Mesenchymal stem cell (in vitro differentiated cells and primary cell): ENCODE measurements around the gene C16orf96.
A peak's percentile ranks its signal among the peaks of the same experiment; 100 is the strongest.

Source experiments
- DNase-seq: peaks from one replicate; pipeline ENCODE4 v3.0.0-alpha.2; 2013
- H2AFZ ChIP-seq: one replicate; pipeline ENCODE4 v1.6.1; 2013; ENCODE audit warnings: low read depth, mild to moderate bottlenecking, control low read depth, inconsistent platforms, low read length, moderate library complexity
- H2AK5ac ChIP-seq: 2 replicates; pipeline ENCODE4 v1.6.1; 2013; ENCODE audit warnings: low read length, moderate library complexity, mild to moderate bottlenecking, inconsistent platforms; ENCODE audit not compliant: severe bottlenecking
- H2BK120ac ChIP-seq: one replicate; pipeline ENCODE4 v1.6.1; 2013; ENCODE audit warnings: low read depth, mild to moderate bottlenecking, inconsistent platforms, low read length, moderate library complexity
- H2BK12ac ChIP-seq, 2 experiments: one replicate each; pipeline ENCODE4 v1.6.1; 2013; ENCODE audit warnings: inconsistent platforms in 2 of 2, low read length in 2 of 2, mild to moderate bottlenecking in 2 of 2, moderate library complexity in 2 of 2, control low read depth in 1 of 2
- H2BK15ac ChIP-seq: one replicate; pipeline ENCODE4 v1.6.1; 2013; ENCODE audit warnings: mild to moderate bottlenecking, low read depth, inconsistent platforms; ENCODE audit not compliant: poor library complexity, severe bottlenecking
- H2BK5ac ChIP-seq: 2 replicates; pipeline ENCODE4 v1.6.1; 2013; ENCODE audit warnings: low read depth, mild to moderate bottlenecking, low read length, control low read depth, inconsistent platforms; ENCODE audit not compliant: poor library complexity, severe bottlenecking
- H3K14ac ChIP-seq, 2 experiments: one replicate each; pipeline ENCODE4 v1.6.1; 2013; ENCODE audit warnings: inconsistent platforms in 2 of 2, low read length in 2 of 2, control low read depth in 1 of 2, mild to moderate bottlenecking in 1 of 2, moderate library complexity in 1 of 2
- H3K18ac ChIP-seq, 2 experiments: one replicate each; pipeline ENCODE4 v1.6.1; 2013; ENCODE audit warnings: inconsistent platforms in 2 of 2, low read length in 2 of 2, control low read depth in 1 of 2, low read depth in 1 of 2, mild to moderate bottlenecking in 1 of 2
- H3K23ac ChIP-seq, 2 experiments: one replicate each; pipeline ENCODE4 v1.6.1; 2013; ENCODE audit warnings: inconsistent platforms in 2 of 2, low read length in 2 of 2, mild to moderate bottlenecking in 2 of 2, moderate library complexity in 2 of 2, control low read depth in 1 of 2
- H3K27ac ChIP-seq: 2 replicates; pipeline ENCODE4 v1.5.1; 2013; ENCODE audit warnings: mild to moderate bottlenecking, moderate library complexity, low read length, control low read depth, inconsistent platforms; ENCODE audit not compliant: poor library complexity, severe bottlenecking
- H3K27me3 ChIP-seq, 2 experiments: 2 replicates each; pipeline versions ENCODE4 v1.6.1 to v1.7.0; 2013; ENCODE audit warnings: low read length in 2 of 2, mild to moderate bottlenecking in 2 of 2, moderate library complexity in 2 of 2, control low read depth in 1 of 2, inconsistent platforms in 1 of 2; ENCODE audit not compliant: control insufficient read depth in 1 of 2, insufficient read depth in 1 of 2
- H3K36me3 ChIP-seq, 2 experiments: 2 replicates each; pipeline versions ENCODE4 v1.6.1 to v1.7.0; 2013; ENCODE audit warnings: low read length in 2 of 2, control low read depth in 1 of 2, inconsistent platforms in 1 of 2, low read depth in 1 of 2, mild to moderate bottlenecking in 1 of 2; ENCODE audit not compliant: insufficient read depth in 2 of 2, control insufficient read depth in 1 of 2
- H3K4ac ChIP-seq, 2 experiments: one replicate each; pipeline ENCODE4 v1.6.1; 2013; ENCODE audit warnings: inconsistent platforms in 2 of 2, low read length in 2 of 2, mild to moderate bottlenecking in 2 of 2, moderate library complexity in 2 of 2, control low read depth in 1 of 2, low read depth in 1 of 2
- H3K4me1 ChIP-seq: 2 replicates; pipeline ENCODE4 v1.6.1; 2013; ENCODE audit warnings: low read depth, low read length, control low read depth; ENCODE audit not compliant: control insufficient read depth, insufficient read depth
- H3K4me2 ChIP-seq: 2 replicates; pipeline ENCODE4 v1.6.1; 2013; ENCODE audit warnings: low read length, mild to moderate bottlenecking, inconsistent platforms; ENCODE audit not compliant: poor library complexity, severe bottlenecking
- H3K4me3 ChIP-seq, 2 experiments: 2 replicates each; pipeline versions ENCODE4 v1.5.1 to v1.7.0; 2013; ENCODE audit warnings: low read length in 2 of 2, mild to moderate bottlenecking in 2 of 2, control low read depth in 1 of 2, low read depth in 1 of 2; ENCODE audit not compliant: insufficient read depth in 1 of 2
- H3K79me1 ChIP-seq: replicated peaks from 2 replicates; pipeline ENCODE4 v1.6.1; 2013; ENCODE audit warnings: mild to moderate bottlenecking, control low read depth, low read length, inconsistent platforms; ENCODE audit not compliant: poor library complexity, severe bottlenecking
- H3K9ac ChIP-seq: 2 replicates; pipeline ENCODE4 v1.7.0; 2013; ENCODE audit warnings: mild to moderate bottlenecking, low read length, moderate library complexity
- H3K9me3 ChIP-seq: 2 replicates; pipeline ENCODE4 v1.7.0; 2013; ENCODE audit warnings: mild to moderate bottlenecking, low read length; ENCODE audit not compliant: control insufficient read depth
- H4K8ac ChIP-seq: one replicate; pipeline ENCODE4 v1.6.1; 2013; ENCODE audit warnings: inconsistent platforms, mild to moderate bottlenecking, low read length, moderate library complexity
- H4K91ac ChIP-seq: one replicate; pipeline ENCODE4 v1.6.1; 2013; ENCODE audit warnings: mild to moderate bottlenecking, low read length, inconsistent platforms
- WGBS: methylation state at CpG from one replicate; pipeline ENCODE4 v1.1.7; 2013; ENCODE audit warnings: mixed read lengths; 5-methylcytosine and 5-hydroxymethylcytosine counted together

The C16orf96 gene

GRCh38 chr16:4594433-4595410 is 38.6 kb downstream of the C16orf96 start:
- Histone ChIP-seq H3K27me3 (peaks cover 0 to 39% of the 10 kb centered on the region in 2 experiments), H3K79me1 (no peaks in the 10 kb centered on the region), H4K8ac (no peak overlapping the region), H3K36me3 (no peaks in the 10 kb centered on the region), H3K23ac (no peak overlapping the region), H2AFZ (no peak overlapping the region), H3K4me3 (no peak overlapping the region), H3K18ac (no peak overlapping the region), H3K27ac (no peak overlapping the region), H3K14ac (no peak overlapping the region), H2BK120ac (no peak overlapping the region), H3K4me1 (peaks cover 46% of the 10 kb centered on the region), H2BK15ac (no peak overlapping the region), H3K4me2 (no peak overlapping the region), H2BK5ac (no peak overlapping the region), H3K9me3 (no peaks in the 10 kb centered on the region), H3K9ac (no peak overlapping the region), H3K4ac (no peak overlapping the region), H2AK5ac (peak overlapping the region; percentile 33), H2BK12ac (no peak overlapping the region), H4K91ac (no peak overlapping the region)
- DNase-seq: no peak
- 92% methylated on average over 38 of the region's 38 CpGs for WGBS

GRCh38 chr16:4597174-4597573 is 41.0 kb downstream of the C16orf96 start:
- Histone ChIP-seq H3K27me3 (peaks cover 8 to 49% of the 10 kb centered on the region in 2 experiments), H3K23ac (no peak overlapping the region), H2BK15ac (no peak overlapping the region), H3K27ac (peak overlapping the region; percentile 72), H3K4me2 (peak overlapping the region; percentile 42), H3K4ac (no peak overlapping the region), H3K4me1 (peaks cover 48% of the 10 kb centered on the region), H2BK120ac (no peak overlapping the region), H3K14ac (no peak overlapping the region), H3K36me3 (no peaks in the 10 kb centered on the region), H4K8ac (no peak overlapping the region), H4K91ac (no peak overlapping the region), H3K79me1 (no peaks in the 10 kb centered on the region), H3K9ac (no peak overlapping the region), H3K4me3 (no peak overlapping the region), H2AK5ac (no peak overlapping the region), H2AFZ (no peak overlapping the region), H2BK5ac (peak overlapping the region; percentile 20), H3K18ac (no peak overlapping the region), H2BK12ac (no peak overlapping the region), H3K9me3 (no peaks in the 10 kb centered on the region)
- no peak for DNase-seq
- WGBS: 83% methylated on average over 9 of the region's 9 CpGs

- no peak overlapping the region for H2BK5ac ChIP-seq
- H2AFZ ChIP-seq: no peak overlapping the region
- H2AK5ac ChIP-seq: peak overlapping the region; percentile 60
- H4K8ac ChIP-seq: no peak overlapping the region
- no peak overlapping the region for H3K9ac ChIP-seq
- no peak overlapping the region for H3K27ac ChIP-seq
- no peak overlapping the region for H3K23ac ChIP-seq
- peaks cover 0 to 5% of the 10 kb centered on the region in 2 experiments for H3K36me3 ChIP-seq
- H3K4me3 ChIP-seq: no peak overlapping the region
- no peak overlapping the region for H3K4me2 ChIP-seq
- H3K18ac ChIP-seq: no peak overlapping the region
- no peak overlapping the region for H2BK120ac ChIP-seq
- no peak overlapping the region for H3K4ac ChIP-seq
- no peak overlapping the region for H2BK12ac ChIP-seq
- no peak overlapping the region for H4K91ac ChIP-seq
- 93% methylated on average over 10 of the region's 10 CpGs for WGBS
- no peak overlapping the region for H3K14ac ChIP-seq
- H3K27me3 ChIP-seq: peaks cover 10 to 63% of the 10 kb centered on the region in 2 experiments
- H3K4me1 ChIP-seq: peaks cover 38% of the 10 kb centered on the region
- no peaks in the 10 kb centered on the region for H3K9me3 ChIP-seq
- DNase-seq: no peak
- no peak overlapping the region for H2BK15ac ChIP-seq
- H3K79me1 ChIP-seq: no peaks in the 10 kb centered on the region
Observed at GRCh38 chr16:4599037-4599436, 42.9 kb downstream of the C16orf96 start.

- H2AFZ ChIP-seq: no peak overlapping the region
- no peak overlapping the region for H3K4ac ChIP-seq
- peaks cover 33% of the 10 kb centered on the region for H3K4me1 ChIP-seq
- H3K79me1 ChIP-seq: no peaks in the 10 kb centered on the region
- no peak overlapping the region for H3K9ac ChIP-seq
- no peak overlapping the region for H4K8ac ChIP-seq
- no peak overlapping the region for H2BK120ac ChIP-seq
- peak overlapping the region; percentile 43 for H2AK5ac ChIP-seq
- no peak overlapping the region for H2BK15ac ChIP-seq
- no peak overlapping the region for H3K23ac ChIP-seq
- no peak for DNase-seq
- WGBS: 85% methylated on average over 8 of the region's 8 CpGs
- peaks cover 10 to 65% of the 10 kb centered on the region in 2 experiments for H3K27me3 ChIP-seq
- H3K9me3 ChIP-seq: no peaks in the 10 kb centered on the region
- H2BK12ac ChIP-seq: no peak overlapping the region
- no peak overlapping the region for H2BK5ac ChIP-seq
- H3K18ac ChIP-seq: no peak overlapping the region
- H4K91ac ChIP-seq: no peak overlapping the region
- no peak overlapping the region for H3K4me3 ChIP-seq
- H3K4me2 ChIP-seq: no peak overlapping the region
- H3K27ac ChIP-seq: no peak overlapping the region
- peaks cover 0 to 7% of the 10 kb centered on the region in 2 experiments for H3K36me3 ChIP-seq
- no peak overlapping the region for H3K14ac ChIP-seq
Observed at GRCh38 chr16:4599545-4599944, 43.4 kb downstream of the C16orf96 start.
